Kidney tubule cell (primary cell): ENCODE measurements around the gene FILIP1.
"Not testable (repeated sequence)": the region's sequence is repeated elsewhere in the genome, so short reads cannot be mapped to it uniquely, and the experiment has no call there.

Experiments used
- DNase-seq: peaks from one replicate; pipeline ENCODE4 v3.0.0-alpha.2; 2018; ENCODE audit warnings: low spot score

FILIP1 gene

DNA sequence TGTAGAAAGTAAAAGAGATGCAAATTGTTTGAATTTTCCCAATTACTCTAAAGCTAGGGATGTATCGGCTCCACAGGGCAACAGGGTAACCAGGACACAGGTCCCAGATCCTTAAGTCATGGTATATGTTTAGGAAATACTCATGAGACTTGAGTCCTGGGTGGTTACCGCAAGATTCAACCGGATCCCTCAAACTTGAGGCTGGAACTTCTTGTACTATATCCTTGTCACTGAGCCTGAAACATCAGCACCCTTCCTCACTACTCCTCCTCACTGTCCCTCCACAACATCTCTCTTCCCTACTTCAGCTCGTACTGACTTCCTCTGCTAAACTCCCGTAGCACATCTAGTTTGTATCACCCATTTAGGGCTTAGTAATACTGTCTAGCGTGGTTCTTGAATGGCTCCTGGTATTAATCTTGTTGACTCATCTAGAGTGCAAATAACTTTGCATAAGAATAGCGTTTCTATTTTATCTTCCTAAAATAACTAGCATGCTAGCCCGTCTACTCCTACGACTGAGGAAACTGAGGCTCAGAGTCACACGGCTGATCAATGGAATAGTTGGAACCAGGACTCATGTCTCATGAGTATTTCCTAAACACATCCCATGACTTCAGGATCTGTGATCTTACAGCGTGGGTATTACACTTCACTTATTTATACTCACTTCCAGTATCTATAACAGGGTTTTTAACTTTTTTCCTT is 72.1 kb downstream of the FILIP1 start:
- DNase-seq: no peak

DNA sequence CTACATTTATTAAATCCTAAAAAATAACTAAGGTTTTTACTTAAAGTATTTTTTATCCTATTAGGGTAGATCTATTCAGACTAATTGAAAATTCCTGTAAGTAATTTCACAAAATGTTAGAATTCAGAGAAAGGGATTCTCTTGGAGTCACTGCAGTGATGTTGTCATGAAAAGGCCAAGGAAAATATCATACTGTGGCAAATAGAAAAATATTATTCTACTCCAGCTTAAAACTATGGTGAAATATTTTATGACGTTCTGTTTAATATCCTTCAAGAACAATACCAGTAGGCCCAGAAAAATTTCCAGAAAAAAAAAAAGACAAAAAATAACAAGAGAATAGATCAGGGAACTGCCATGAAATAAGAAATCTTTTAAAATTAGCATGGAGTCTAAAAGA is 73.6 kb downstream of the FILIP1 start:
- DNase-seq: no peak

DNA sequence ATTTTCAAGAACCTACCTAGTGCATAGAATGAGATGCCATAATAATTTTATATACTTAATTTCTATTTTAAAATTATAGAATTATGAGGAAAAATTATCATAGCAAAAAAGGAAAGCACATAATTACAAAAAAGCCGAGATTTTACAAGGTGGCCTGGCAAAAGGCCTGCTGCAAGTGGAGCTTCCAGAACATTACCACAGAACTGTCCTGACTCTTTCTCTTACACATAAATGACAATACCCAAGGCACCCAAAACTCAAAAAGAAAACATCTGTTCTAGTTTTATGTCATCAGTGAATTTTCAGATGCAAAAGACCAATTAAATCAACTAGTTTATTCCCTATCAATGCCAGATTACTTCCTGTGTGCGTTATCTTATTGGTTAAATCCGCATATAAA is 74.2 kb downstream of the FILIP1 start:
- DNase-seq: no peak

DNA sequence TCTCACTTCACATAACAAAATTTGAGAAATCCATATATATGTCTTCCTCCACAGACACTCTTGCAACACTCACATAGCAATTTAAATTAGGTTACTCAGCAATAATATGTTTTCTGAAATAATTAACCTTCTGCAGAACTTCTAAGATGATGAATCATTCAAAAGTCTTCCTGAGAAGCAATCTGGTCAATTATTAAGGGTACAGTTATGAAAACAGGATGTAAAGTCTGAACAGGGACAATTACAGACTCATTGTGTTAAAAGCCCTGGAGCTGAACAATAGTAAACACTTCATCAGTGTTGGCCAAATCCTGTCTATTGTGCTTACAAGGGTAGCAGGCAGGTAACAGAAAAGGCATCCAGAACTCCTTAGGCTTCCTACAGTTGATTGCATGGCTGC is 75.4 kb downstream of the FILIP1 start:
- peak; percentile 96 for DNase-seq

DNA sequence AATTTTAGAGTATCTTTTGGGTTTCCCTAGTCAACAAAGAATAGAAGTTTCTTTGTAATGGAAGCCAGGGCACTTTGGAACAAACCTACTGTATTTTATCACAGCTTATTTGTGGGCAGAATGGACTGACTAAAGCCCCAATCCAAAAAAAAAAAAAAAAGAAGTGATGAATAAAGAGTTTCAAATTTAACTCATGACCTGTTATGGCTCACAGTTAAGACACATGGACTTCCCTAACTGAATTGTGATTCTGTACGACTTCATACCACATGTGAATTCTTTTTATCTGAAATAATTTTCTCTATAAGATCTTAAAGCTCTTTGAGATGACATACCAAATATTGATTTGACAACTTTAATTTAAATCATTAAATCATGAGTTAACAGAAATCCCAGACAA is 77.2 kb downstream of the FILIP1 start:
- DNase-seq: peak; percentile 37

DNA sequence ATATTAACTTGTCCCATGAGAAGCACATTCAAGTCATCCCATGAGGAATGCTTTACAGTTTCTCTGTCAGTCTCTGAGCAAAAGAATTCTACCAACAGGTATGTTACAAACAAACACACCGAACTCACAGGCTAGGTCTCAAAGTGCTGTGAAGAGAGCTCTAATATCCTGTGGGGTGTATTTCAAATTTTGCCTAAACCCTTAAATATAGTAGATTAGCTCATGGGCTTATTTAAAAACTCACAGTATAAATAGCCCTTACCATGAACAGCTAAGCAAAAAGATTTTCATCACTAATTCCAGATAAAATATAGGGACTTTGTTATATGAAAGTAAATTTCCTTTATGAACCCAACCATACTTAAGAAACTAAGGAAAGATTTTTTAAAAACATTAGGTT is 77.8 kb downstream of the FILIP1 start:
- DNase-seq: no peak

DNA sequence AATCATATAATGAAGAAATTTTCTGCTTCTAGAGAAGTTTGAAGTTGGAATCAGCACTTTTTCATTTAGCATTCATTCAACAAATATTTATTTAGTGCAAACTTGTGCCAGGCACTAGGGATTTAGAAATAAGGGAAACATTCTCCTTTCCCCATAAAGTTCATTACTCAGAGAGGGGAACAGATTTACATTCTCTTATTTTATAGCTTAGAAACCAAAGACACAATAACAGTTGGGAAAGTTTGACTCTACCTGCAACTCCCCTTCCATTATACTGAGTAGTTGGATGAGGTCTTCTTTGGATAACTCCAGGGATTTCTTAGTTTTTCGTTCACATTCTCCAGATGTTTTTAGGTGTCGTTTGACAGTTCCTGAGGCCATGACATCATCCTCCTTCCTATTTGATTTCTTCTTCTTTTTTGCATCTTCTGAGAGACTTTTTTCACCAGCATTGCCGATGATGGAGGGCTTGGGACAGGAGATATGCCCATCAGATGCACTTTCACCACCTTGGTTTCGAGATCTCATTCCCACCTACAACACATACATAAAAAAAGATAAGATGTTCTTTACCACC is 79.1 kb downstream of the FILIP1 start:
- no peak for DNase-seq

DNA sequence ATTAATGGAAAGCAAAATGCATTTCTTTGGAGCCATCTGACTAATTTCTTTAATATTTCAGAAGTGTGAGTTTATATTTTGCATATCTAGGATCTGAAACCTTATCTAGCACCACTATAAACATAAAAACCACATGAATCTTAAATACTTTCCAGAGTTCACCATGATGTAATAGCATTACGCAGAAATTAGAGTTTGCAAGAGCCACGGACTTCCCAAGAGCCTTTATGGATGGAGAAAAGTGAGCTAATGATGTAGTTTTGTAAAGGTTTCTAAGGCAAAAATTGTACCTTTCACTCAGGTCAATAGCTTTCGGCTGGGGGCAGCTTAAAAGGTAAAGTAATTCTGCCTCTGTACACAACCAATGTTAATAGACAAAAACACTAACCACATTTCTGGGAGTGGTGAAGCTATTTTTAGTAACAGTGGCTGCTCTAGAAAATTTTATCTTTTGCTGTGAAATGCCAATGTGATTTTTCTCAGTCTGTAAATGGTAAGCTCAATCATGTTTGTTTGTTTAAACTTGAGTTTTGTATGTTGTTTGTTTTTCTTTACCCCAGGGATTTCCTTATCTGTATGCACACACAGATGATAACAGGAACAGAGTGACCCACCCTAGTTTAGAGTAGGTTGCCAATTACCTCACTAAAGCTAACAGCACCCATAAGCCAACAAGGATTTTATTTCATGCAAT is 80.5 kb downstream of the FILIP1 start:
- no peak for DNase-seq

DNA sequence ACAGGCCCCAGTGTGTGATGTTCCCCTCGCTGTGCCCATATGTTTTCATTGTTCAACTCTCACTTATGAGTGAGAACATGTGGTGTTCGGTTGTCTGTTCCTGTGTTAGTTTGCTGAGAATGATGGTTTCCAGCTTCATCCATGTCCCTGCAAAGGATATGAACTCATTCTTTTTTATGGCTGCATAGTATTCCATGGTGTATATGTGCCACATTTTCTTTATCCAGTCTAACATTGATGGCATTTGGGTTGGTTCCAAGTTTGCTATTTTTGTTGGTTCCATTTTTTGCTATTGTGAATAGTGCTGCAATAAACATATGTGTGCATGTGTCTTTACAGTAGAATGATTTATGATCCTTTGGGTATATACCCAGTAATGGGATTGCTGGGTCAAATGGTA is 83.0 kb downstream of the FILIP1 start:
- DNase-seq: not testable (repeated sequence)

DNA sequence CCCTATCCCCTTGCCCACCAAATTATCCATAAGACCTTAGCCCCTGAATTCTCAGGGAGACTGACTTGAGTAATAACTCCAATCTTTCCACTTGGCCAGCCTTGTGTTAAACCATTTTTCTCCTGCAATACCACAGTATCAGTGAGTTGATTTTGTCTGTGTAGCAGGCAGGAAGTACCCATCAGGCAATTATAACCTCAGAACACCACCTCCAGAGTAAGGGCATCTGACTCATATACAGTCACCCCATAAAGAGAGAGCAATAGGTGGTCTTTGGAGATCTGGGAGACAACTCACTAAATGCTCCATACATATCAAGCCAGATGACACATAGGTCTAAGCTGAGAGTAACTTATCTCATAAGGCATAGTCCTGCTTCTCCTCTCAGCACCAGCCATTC is 83.7 kb downstream of the FILIP1 start:
- DNase-seq: peak; percentile 97

DNA sequence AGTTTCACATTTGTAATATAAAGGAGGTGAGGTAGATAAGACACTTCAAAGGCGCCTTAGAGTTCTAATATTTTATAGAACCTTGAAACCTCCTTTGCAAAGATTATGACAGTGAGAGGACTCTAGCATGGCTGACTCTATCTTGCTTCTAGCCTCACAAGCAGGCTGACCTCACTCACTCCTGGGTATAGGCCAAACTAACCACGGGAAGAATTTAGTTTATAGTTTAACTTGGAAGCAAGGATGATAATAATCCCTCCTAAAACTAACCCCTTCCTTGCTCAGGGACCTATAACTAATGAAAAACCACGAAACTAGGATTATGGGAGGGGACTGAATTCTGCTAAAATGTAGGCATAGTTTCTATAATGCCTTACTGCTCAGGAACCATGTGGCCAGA is 84.3 kb downstream of the FILIP1 start:
- peak; percentile 91 for DNase-seq

DNA sequence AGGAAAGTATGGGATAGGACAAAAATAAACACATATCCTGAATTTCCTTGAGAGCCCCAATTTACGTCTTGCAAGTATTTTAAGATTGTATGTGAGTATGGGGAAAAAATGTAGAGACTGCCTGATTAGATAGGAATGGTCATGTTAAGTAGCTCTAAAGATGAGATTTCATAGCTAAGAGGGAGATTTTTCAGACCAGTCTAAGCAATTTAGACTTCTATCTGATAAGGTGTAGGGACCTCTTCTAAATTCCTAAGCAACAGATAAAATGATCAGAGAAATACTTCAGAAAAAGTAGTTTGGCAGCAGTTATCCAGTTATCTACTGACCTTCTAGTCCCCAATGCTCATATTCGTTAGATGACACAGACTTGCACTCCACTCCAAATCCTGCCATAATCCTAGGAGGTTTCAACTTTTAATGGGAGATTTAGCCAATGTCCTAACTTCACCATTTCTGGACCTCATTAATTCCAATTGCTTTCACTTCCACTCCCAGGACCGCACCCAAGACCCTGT is 90.0 kb downstream of the FILIP1 start:
- DNase-seq: no peak

DNA sequence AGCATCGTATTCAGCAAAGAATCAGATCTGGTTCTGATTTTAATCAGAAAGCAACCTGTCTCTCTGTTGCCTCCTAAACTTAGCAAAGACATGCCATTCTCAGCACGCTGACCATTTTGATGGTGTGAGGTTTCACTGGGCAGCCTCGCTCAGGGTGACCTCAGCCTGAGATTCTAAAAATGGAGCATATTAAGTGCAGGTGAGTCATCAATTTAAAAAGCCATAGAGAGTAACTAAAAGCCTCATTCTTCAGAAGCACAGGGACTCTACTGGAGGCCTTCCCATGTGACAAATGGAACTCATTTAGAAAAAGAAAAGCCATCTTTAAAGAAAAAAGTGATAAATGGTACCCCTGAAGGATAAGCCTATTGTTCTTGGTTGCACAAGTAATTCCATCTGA is 91.3 kb downstream of the FILIP1 start:
- peak; percentile 83 for DNase-seq

DNA sequence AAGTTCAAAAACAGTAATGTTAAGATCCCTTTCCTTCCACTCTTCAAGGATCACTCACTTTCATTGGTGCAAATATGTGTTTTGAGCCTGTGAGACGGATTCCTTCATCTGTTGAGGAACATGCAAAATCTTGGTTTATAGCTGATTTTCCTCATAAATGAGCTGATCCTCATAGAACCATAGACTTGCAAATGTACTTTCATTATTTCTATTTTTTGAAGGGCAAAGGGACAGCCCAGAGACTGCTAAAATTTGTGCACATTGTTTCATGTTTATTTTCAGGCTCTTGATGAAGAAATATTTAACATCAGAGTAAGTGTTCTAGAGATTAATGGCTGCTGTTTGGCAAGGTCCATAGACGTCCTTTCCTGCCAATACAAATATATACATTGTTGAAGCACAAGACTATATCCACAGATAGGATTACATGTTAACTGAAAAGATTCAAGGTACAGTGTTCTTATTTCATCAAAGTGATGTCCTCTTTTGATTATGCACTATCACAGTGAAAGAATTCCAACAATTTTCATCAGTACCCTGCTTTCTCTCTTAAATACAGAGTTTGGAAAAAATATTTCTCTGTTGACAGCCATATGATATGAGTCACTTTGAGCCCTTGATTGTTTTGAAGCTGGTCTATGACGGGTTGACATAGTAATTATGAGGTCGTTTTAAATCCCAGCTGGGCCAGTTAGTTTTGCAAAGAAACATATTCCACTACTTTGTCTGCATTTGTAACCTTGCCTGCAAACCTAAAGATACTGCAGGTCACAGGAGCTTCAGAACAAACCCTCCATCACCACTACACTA is 95.7 kb downstream of the FILIP1 start:
- peak; percentile 48 for DNase-seq

DNA sequence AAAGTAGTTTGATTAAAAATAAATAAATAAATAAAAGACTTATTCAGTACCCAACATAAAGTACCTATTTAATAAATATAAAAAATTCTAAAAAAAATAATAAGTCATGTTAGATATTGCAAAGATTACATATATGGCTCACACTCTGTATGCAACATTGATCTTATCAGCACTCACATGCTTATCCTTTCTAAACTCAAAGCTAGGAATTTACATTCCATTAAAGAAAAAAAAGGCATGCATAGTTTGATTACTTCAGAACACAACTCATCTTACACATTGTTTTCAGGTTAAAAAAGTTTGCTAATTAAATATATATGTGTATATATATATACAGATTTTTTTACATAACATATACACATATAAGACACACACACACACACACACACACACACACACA is 96.4 kb downstream of the FILIP1 start:
- no peak for DNase-seq

DNA sequence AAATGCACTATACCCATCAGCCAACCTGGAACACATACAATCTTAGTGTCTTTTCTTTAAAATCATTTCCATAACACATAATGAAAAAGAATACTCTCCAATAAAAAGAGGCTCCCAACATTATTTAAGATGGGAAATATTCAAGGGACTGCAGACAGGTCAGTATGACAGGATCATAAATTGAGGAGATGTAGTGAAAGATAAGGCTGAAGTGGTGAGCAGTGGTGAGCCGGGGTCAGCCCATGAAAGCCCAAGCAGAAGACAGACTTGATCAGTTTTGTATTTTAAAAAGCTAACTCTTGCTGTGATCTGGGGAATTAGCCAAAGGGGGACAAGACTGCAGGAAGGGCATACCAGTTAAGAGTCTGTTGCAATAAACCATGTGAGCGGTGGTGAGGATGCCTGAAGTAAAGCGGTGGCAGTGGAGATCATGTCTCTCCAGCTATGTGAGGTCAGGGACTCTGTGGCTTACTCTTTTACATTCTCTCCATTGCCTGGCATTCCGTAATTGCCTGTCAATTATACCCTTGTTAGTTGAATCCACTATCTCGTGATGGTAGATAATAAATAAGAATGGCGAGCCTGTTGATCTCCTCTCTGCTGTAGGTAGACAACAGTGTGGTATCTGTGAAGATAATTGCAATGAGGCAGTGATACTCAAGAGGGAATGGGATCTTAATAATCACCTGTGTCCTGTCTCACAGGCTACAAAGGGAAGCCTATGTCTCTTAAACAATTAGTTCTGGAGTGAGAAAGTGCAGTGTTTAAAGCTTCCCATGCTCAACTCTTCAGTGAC is 97.4 kb downstream of the FILIP1 start:
- DNase-seq: no peak

DNA sequence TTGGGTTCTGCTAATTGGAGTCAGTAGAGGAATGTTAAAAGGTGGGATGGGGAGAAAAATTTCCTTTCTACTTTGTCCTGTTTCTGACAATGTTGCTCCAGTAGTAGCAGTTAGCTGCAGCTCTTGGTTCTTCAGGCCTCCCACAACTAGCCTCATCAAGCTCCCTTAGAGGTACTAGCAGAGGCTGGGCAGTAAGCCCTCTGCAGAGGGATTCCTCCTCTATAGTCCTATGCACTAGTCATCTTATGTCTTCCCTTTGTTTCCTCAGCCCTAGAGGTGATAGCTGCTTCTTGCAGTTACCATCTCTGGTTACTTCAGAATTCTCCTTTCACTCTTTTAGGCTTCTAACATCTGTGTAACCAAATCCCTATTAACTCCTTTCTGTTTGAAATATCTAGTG is 99.8 kb downstream of the FILIP1 start:
- no peak for DNase-seq

DNA sequence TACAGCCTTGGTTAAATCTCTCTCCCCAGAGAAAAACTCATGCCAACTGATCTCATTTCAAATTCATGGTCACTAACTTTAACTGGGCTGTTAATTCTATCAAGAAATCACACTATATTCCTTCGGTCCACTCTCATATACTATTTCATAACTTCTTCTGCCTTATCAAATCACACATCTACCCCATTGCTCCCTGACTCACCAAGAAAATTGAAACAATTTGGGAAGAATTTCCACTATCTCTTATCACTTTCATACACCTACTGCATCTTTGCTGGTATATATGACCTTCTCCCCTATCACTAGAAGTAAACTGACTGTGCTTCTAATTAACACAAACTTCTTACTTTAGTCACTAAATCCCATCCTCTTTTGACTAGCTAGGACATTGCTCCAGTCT is 102.3 kb downstream of the FILIP1 start:
- no peak for DNase-seq

DNA sequence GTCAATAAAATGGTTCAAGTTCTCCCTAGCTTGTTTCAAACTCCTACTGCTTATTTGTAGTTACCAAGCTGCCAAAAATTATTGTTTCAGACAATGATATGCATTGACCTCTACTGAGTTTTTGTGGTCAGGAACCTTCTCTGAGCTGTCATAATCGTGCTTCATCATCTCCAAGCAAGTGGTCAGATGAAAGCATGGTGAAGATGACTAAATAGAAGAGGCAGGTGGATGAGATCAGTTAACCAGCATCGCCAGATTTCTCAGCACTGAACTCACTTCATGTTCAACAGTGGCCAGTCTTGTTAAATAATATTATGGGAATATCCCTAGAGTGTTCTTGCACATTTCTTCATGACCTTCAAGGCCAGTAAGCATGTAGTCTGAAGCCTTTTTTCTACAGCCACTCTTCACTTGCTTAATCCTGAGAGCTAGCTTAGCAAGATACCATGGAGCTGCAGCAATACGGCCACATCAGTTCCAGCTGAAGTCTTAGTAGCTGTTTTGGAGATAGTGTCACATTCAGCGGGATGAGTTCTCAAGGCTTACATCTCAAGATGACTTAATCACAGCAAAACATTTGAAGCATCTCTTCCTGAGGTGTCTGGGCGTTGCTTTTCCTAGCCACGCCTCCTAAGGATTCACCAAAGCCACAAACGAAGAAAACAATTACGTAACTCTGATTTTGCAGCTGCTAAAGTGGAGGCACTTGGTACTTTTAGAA is 107.4 kb downstream of the FILIP1 start:
- DNase-seq: peak; percentile 88

DNA sequence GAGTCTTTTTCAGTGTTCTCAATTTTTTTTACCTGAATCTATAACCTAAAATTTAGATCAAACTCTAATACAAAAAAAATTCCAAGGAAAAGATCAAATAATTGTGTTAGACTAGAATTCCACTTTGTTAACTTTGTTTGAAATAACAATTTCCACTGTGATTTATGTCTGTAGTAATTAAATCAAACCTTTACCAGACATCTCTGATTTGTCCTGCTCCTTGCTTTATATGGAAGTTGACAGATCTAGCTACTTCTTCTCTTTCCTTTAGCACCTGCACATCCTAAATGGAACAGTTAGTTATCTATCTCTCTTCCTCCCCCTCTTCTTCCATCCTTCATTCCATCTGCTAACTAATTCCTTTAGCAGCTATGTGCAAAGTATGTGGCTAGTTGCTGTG is 109.5 kb downstream of the FILIP1 start:
- DNase-seq: no peak

DNA sequence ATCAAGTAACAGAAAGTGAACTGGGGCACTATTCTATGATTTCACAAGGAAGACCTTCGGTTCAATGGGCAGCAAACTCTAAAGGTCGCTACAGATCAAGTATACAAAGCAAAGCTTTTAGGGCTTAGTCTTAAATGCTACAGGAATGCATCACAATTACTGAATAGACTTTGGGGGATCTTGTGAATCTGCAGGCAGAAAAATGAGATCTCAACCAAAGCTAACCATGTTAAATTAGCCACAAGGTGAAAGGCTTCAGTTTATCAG is 111.0 kb downstream of the FILIP1 start:
- no peak for DNase-seq
